HCT116 (cell line): ENCODE measurements around the gene NGEF. TPM values are rescaled to one million over a fixed set of nuclear protein-coding genes. Genes with fewer than 3 reads are reported as not detected.

Experiments
- ATAC-seq: fragments of 200-7000 bp; cut with Tn5 transposase; 2 replicates; pipeline ENCODE4 v1.9.1; 2020; ENCODE audit warnings: mild to moderate bottlenecking, moderate library complexity
- BruUV-seq: library from RNA; stranded (reverse); fragments of 400-500 nt; replicated peaks from 2 replicates; lab custom pipeline; 2021; lab: Mats Ljungman, UMichigan
- CTCF ChIA-PET: fragments of 300-600 bp; sonication (Branson Sonifier 250); formaldehyde crosslinking; loops from one replicate; lab custom pipeline; 2021; ENCODE audit warnings: antibody characterized with exemption; lab: Charles Lee
- POLR2A ChIA-PET: fragments of 300-600, 350-600 bp; sonication (Branson Sonifier 250); formaldehyde crosslinking; loops from one replicate; lab custom pipeline; 2021; ENCODE audit warnings: antibody characterized with exemption; lab: Charles Lee
- RAD21 ChIA-PET, 2 experiments: fragments of 300-600 bp; sonication (Branson Sonifier 250); formaldehyde crosslinking; loops; one replicate each; lab custom pipeline; 2023; ENCODE audit warnings: low total read pairs in 2 of 2; ENCODE audit not compliant: uncharacterized antibody in 2 of 2, unreplicated experiment in 2 of 2, low non-redundant PET in 1 of 2; lab: Charles Lee
- DNase-seq: peaks from one replicate; pipeline ENCODE4 v3.0.0-alpha.2; 2010; ENCODE audit warnings: low read depth, low spot score
- H2AFZ ChIP-seq: fragments of 200-600 bp; shearing (Covaris generic), sonication (generic); 2 replicates; pipeline ENCODE4 v1.6.1; 2017; ENCODE audit warnings: low read depth, mixed run types, mixed read lengths, antibody characterized with exemption, low read length; ENCODE audit not compliant: poor library complexity, severe bottlenecking
- H3K27ac ChIP-seq: 2 replicates; pipeline ENCODE4 v1.5.1; 2012; ENCODE audit warnings: low read depth, low read length
- H3K27me3 ChIP-seq: fragments of 200-600 bp; sonication (generic); 2 replicates; pipeline ENCODE4 v1.6.1; 2016; ENCODE audit warnings: mixed run types, low read length, mixed read lengths; ENCODE audit not compliant: insufficient read depth
- H3K36me3 ChIP-seq, 2 experiments: fragments of 200-500 bp in 1 of 2; fragments of 200-600 bp in 1 of 2; sonication (Bioruptor generic) in 1 of 2; sonication (generic) in 1 of 2; 2 replicates each; pipeline versions ENCODE4 v1.5.1 to v1.6.1; 2014 to 2016; ENCODE audit warnings: low read length in 2 of 2, inconsistent platforms in 1 of 2, mixed read lengths in 1 of 2, mixed run types in 1 of 2; ENCODE audit not compliant: insufficient read depth in 2 of 2, control insufficient read depth in 1 of 2
- H3K4me1 ChIP-seq, 2 experiments: fragments of 200-600 bp in 1 of 2; sonication (generic) in 1 of 2; 2 replicates each; pipeline versions ENCODE4 v1.5.1 to v1.6.1; 2012 to 2017; ENCODE audit warnings: low read length in 2 of 2, inconsistent platforms in 1 of 2, mild to moderate bottlenecking in 1 of 2, mixed read lengths in 1 of 2, mixed run types in 1 of 2, moderate library complexity in 1 of 2; ENCODE audit not compliant: insufficient read depth in 2 of 2, control insufficient read depth in 1 of 2
- H3K4me2 ChIP-seq: fragments of 200-600 bp; sonication (generic); 2 replicates; pipeline ENCODE4 v1.6.1; 2017; ENCODE audit warnings: mixed run types, low read length, mixed read lengths
- H3K4me3 ChIP-seq, 2 experiments: fragments of 200-600 bp in 1 of 2; sonication (generic) in 1 of 2; replicated peaks in 1 of 2; 2 replicates each; pipeline ENCODE4 v1.5.1; 2011 to 2016; ENCODE audit warnings: low read length in 2 of 2, control low read depth in 1 of 2, low read depth in 1 of 2, mild to moderate bottlenecking in 1 of 2, mixed read lengths in 1 of 2, mixed run types in 1 of 2
- H3K79me2 ChIP-seq: fragments of 200-600 bp; sonication (generic); 2 replicates; pipeline ENCODE4 v1.6.1; 2017; ENCODE audit warnings: mild to moderate bottlenecking, mixed run types, low read length, moderate library complexity, mixed read lengths; ENCODE audit not compliant: insufficient read depth
- H3K9ac ChIP-seq: fragments of 200-600 bp; sonication (generic); 2 replicates; pipeline ENCODE4 v1.6.1; 2016; ENCODE audit warnings: low read length, mixed read lengths
- H3K9me2 ChIP-seq: fragments of 200-600 bp; sonication (generic), shearing (Covaris generic); 2 replicates; pipeline ENCODE4 v1.6.1; 2017; ENCODE audit warnings: mixed run types, mild to moderate bottlenecking, moderate library complexity; ENCODE audit not compliant: insufficient read depth
- H3K9me3 ChIP-seq, 2 experiments: fragments of 200-500 bp in 1 of 2; fragments of 200-600 bp in 1 of 2; sonication (Bioruptor generic) in 1 of 2; sonication (generic) in 1 of 2; 2 replicates each; pipeline ENCODE4 v1.6.1; 2014 to 2017; ENCODE audit warnings: low read length in 2 of 2, mixed read lengths in 2 of 2, inconsistent platforms in 1 of 2, low read depth in 1 of 2, mild to moderate bottlenecking in 1 of 2, mixed run types in 1 of 2, moderate library complexity in 1 of 2; ENCODE audit not compliant: control insufficient read depth in 1 of 2, insufficient read depth in 1 of 2
- H4K20me1 ChIP-seq: fragments of 200-600 bp; sonication (generic), shearing (Covaris generic); 2 replicates; pipeline ENCODE4 v1.6.1; 2017; ENCODE audit warnings: mixed run types, mild to moderate bottlenecking, moderate library complexity; ENCODE audit not compliant: insufficient read depth
- ATF3 ChIP-seq: IDR thresholded peaks from 2 replicates; pipeline ENCODE4 v1.6.1; 2012
- CBX3 ChIP-seq: IDR thresholded peaks from 2 replicates; pipeline ENCODE4 v1.6.1; 2012; ENCODE audit warnings: low read depth
- CEBPB ChIP-seq: IDR thresholded peaks from 2 replicates; pipeline ENCODE4 v1.6.1; 2012; ENCODE audit warnings: low read depth
- CTCF ChIP-seq, 3 experiments: fragments of 200-600 bp in 1 of 3; sonication (generic) in 1 of 3; IDR thresholded peaks in 2 of 3; conservative IDR thresholded peaks in 1 of 3; 2 replicates each; pipeline ENCODE4 v1.5.1; 2012 to 2017; ENCODE audit warnings: low read depth in 2 of 3, low read length in 2 of 3, antibody characterized with exemption in 1 of 3, borderline replicate concordance in 1 of 3, control low read depth in 1 of 3, mild to moderate bottlenecking in 1 of 3, mixed read lengths in 1 of 3, mixed run types in 1 of 3, moderate library complexity in 1 of 3; ENCODE audit not compliant: insufficient read depth in 1 of 3
- ELF1 ChIP-seq: IDR thresholded peaks from 2 replicates; pipeline ENCODE4 v1.6.1; 2012; ENCODE audit warnings: low read depth, borderline replicate concordance
- EZH2 ChIP-seq: fragments of 200-600 bp; sonication (generic); IDR thresholded peaks from 2 replicates; pipeline ENCODE4 v1.6.1; 2017; ENCODE audit warnings: antibody characterized with exemption, mixed run types
- EZH2phosphoT487 ChIP-seq: fragments of 200-600 bp; IDR thresholded peaks from 2 replicates; pipeline ENCODE4 v1.6.1; 2018; ENCODE audit warnings: antibody characterized with exemption, borderline replicate concordance
- POLR2AphosphoS5 ChIP-seq: IDR thresholded peaks from 2 replicates; pipeline ENCODE4 v1.6.1; 2011; ENCODE audit warnings: mild to moderate bottlenecking, low read depth, low read length, moderate library complexity
- SP1 ChIP-seq: IDR thresholded peaks from 2 replicates; pipeline ENCODE4 v1.6.1; 2012; ENCODE audit warnings: low read depth
- SRF ChIP-seq: IDR thresholded peaks from 2 replicates; pipeline ENCODE4 v1.6.1; 2012; ENCODE audit warnings: low read depth
- YY1 ChIP-seq: IDR thresholded peaks from 2 replicates; pipeline ENCODE4 v1.6.1; 2011; ENCODE audit warnings: low read length, low read depth, moderate library complexity, mild to moderate bottlenecking; ENCODE audit not compliant: insufficient replicate concordance; ENCODE audit errors: extremely low read depth
- ZBTB33 ChIP-seq: IDR thresholded peaks from 2 replicates; pipeline ENCODE4 v1.6.1; 2011; ENCODE audit warnings: mild to moderate bottlenecking, low read length, moderate library complexity; ENCODE audit not compliant: insufficient replicate concordance; ENCODE audit errors: extremely low read depth
- ZFX ChIP-seq: fragments of 450-650 bp; IDR thresholded peaks from 2 replicates; pipeline ENCODE4 v1.6.1; 2017
- intact Hi-C: fragments of 100-400 bp; cut with micrococcal nuclease; formaldehyde crosslinking; loops from 2 replicates; pipeline ENCODE4 v1.10.0; 2022
- total RNA-seq: library from RNA; stranded (reverse); gene quantifications from one replicate; pipeline ENCODE4 v1.2.1, GENCODE V29; 2021; ENCODE audit not compliant: unreplicated experiment
- TF ChIP-seq, protein P1 (sequence below): IDR thresholded peaks from 2 replicates; pipeline ENCODE4 v1.6.1; 2012

The NGEF gene
- total RNA-seq, 1 experiment from 2014 or later = 12.6 TPM

- DNase-seq (no peak), ATAC-seq (no peak)
- Histone ChIP-seq H3K9me3 (no peaks in the 10 kb centered on the region; a peak in 1 of 4 replicates), H2AFZ (no peak overlapping the region), H3K4me1 (peaks cover 0 to 3% of the 10 kb centered on the region in 2 experiments; a peak in 1 of 4 replicates), H3K4me2 (no peak overlapping the region), H3K79me2 (no peaks in the 10 kb centered on the region), H3K27me3 (no peaks in the 10 kb centered on the region), H4K20me1 (no peaks in the 10 kb centered on the region), H3K9ac (no peak overlapping the region), H3K4me3 (no peak overlapping the region), H3K9me2 (no peaks in the 10 kb centered on the region; the same call in 1 of the 2 replicates), H3K27ac (no peak overlapping the region), H3K36me3 (no peaks in the 10 kb centered on the region)
- intact Hi-C loops = no loop called here
- CTCF ChIA-PET = no interaction called here
- BruUV-seq = no TSS peak
- RAD21 ChIA-PET = no interaction called here
- TF ChIP-seq ATF3 (no peak), CBX3 (no peak), POLR2AphosphoS5 (no peak), EZH2phosphoT487 (no peak), EZH2 (no peak), ZFX (no peak), ELF1 (no peak), CTCF (IDR thresholded peaks at IDR 0.05 in 2 of 3, conservative IDR thresholded peaks at IDR 0.05 in 1 of 3; ENCODE audit: borderline replicate concordance in 1 of 3, insufficient read depth in 1 of 3, low read depth in 2 of 3, low read length in 2 of 3) (no peak), SP1 (no peak), YY1 (no peak), SRF (no peak), CEBPB (no peak), ZBTB33 (no peak)
- TF ChIP-seq, protein P1, sequence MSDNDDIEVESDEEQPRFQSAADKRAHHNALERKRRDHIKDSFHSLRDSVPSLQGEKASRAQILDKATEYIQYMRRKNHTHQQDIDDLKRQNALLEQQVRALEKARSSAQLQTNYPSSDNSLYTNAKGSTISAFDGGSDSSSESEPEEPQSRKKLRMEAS = no peak
- POLR2A ChIA-PET = no interaction called here
Observed at GRCh38 chr2:232911712-232912277, 101.3 kb downstream of the NGEF start.
